NCI-H2227 treated with DMSO at 0.1 percent for 48 hours (cell line): Measurements from ENCODE around the gene CD83.

Experiments
- DNase-seq: peaks from one replicate; lab custom pipeline; 2025; lab: John Stamatoyannopoulos, UW

The CD83 gene

DNA sequence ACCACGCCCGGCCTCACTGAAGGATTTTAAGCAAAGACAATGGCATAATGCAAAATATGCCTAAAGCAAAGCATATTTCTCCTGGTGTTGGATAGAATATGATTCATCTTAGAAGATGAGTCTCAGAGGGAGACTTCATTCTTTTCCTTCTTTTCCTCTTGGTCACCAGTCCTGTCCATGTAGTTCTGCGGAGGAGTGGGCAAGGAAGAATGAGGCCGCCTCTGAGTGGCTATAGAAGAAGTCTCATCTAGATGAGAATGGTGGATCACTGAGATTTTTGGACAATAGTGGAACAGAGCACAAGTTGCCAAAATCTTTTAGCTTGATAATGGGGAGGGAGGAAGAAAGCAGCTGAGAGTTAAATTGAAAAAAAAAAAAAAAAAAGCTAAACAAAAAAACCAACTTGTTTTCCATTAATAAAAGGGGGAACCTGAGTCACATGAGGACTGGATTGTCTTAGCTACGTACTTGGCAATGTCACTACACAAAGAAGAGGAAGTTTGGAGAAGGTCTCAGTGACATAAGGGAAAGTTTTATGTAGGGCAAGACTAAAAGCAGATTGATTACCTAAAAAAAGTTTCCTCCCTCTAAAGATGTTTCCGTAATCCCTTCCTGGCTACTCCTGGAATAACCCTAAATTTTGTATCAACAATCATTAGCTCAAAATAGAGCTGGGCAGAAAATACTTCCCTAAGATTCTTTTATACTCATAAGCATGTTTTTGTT is 6.0 kb downstream of the CD83 start:
- DNase-seq: no peak

DNA sequence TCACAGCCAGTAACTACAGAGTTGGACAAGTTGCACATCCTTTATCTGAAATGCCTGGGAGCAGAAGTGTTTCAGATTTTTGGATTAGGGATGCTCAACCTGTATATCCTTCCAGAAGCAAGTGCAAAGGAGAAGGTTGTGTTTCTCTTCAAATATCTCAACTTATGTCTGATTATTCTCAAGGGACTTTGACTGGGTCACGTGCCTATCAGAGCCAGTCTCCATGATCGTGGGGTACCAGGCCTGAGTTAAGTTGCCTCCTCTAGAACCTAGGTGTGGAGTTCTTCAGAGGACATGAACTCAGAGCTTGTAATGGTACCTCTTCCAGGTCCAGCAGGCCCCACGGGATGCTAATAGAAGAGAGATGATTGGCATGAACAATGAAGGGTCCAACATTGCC is 7.8 kb downstream of the CD83 start:
- DNase-seq: no peak

DNA sequence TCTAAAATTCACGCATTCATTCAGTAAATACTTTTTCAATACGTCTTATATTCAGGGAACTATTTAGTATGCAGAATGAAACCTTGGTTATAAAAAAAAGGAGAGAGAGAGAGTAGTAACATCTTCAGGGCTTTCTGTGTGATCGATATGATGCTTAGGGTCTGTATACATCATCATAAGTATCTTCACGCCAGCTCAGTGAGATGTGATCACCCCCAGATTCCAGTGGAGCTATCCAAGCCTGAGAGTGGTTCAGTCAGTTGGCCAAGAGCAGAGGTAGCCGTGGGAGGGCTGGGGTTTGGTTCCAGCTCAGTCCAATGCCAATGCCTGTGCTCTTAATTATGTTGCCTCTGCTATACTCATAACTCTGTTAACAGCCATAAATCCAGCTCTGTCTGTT is 8.6 kb downstream of the CD83 start:
- DNase-seq: no peak

DNA sequence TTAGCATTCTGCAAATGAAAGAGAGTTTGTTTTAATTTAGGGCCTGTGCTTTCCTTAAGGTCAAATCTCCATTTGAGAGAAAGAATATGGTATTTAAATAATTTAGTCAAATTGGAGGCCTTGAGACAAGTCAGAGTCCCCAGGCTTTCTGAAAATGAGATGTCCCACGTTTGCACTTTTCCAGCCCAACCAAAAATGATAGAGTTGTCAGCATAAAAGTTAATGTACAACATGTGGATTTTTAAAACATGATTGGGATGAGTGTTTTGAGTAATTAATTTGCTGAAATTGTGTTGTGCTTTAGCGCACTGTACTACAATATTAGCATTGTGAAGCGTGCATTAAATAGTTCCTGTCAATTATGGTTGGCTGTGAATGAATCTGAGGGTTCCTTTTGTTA is 10.0 kb downstream of the CD83 start:
- no peak for DNase-seq

DNA sequence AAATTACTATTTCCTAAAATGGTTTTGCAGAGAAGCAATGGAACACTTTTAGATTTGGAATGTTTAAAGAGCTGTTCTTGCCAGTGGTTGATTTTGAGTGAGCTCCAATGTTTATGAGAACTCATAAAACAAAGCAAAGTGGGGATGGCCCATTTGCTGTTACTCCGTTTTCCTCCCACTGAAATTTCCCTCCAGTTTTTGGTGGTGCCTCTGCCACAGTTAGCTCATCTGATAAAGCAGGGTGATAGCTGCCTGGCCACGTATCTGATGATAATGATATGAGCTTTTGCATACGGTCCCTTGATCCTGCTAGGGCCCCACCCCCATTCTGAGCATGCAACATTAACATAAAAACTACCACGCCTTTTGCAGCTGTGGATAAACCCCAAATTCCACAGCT is 10.4 kb downstream of the CD83 start:
- DNase-seq: no peak

DNA sequence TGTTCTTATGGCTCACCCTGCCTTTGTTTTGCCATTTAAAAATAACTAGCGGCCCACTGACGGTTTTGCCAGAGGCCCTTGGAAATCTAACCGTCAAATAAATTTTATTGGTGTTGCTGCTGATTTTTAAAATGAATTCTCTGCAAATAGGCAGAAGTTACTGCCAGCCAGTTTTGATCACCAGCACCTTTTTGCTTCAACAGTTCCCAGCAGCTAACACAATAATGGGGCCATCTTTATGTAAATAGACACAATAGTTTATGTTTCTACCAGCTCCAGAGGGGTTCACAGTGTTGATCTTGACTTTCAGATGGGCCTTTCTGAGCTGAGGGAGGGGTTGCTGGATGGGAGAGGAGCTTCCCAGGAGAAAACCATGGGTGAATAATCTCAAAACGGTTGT is 11.2 kb downstream of the CD83 start:
- DNase-seq: no peak

DNA sequence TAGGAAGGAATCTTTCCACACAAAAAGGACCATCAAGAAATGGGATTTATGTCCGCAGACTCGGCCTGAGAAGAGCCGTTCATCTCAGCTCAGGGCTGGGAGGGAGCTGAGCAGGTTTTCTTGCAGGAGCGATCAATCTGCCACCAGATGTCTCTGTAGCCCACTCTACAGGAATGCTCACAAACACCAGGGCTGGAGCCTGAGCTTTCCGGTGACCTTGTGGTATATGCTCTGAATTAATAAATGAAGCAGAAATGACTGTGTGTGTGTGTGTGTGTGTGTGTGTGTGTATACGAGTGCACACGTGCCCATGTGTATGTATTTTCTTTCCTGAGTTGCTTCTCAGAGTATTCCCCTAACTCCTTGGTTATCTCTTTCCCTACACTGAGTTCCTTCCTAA is 12.0 kb downstream of the CD83 start:
- DNase-seq: peak; percentile 73

DNA sequence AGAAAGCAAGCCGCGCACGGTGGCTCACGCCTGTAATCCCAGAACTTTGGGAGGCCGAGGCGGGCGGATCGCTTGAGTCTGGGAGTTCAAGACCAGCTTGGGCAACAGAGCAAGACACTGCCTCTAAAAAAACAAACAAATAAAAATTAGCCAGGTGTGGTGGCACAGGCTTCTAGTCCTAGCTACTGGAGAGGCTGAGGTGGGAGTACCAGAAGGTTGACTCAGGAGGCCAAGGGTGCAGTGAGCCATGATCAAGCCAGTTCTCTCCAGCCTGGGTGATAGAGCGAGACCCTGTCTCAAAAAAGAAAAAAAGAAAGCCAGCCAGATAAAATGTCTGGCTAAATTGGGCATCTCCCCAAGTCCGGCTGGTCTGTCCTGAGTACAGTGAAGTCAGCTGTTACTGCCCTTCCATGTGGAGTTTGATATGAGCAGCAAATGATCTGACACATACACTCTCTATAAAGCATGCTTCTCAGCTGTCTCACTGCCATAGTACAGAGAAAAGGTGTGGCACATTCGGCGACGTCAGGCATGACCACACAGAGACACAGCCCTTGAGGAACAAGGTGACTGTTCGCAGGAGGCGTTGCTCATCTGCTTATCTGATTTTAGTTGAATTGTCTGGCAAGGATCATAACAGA is 13.0 kb downstream of the CD83 start:
- no peak for DNase-seq

DNA sequence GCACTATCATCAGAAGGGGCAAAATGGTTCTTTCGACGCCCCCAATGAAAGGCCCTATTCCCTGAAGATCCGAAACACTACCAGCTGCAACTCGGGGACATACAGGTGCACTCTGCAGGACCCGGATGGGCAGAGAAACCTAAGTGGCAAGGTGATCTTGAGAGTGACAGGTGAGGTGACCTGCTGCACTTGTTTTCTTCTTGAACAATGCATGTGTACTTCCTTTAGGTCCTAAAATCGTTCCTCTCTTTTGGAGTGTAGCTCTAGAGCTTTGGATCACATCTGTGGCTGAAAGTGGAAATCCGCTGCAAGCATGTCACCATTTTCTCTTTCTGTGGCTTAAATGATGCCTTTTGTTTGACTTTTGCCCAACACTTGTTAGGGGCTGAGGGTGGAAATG is 14.0 kb downstream of the CD83 start:
- DNase-seq: no peak

DNA sequence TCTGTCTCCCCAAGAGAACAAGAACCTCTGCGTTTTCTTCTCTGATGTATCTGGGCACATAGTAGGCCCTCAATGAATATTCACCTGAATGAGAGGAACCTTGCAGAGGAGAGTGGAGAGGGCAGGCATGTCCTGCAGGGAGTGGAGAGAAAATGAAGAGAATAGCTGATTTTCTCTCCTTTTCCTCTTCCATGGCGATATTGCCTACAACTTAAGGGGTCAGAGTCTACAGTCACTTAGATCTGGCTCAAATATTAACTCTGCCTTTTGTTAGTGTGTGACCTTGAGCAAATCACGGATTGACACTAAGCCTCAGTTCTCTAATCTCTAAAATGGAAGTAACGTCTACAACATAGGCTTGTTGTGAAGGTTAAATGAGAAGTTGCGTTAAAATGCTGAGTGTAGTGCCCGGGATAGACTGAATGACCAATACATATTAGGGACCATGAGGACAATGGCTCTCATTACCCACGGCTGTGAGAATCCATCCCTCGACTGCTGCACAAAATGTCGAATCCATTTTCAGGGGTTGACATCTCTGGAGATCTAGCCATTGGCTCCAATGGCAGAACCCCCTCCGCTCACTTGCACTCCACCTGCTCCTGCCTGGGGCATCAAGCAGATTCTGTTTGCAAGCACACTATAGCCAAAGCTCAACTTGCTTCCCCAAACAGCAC is 14.8 kb downstream of the CD83 start:
- no peak for DNase-seq

DNA sequence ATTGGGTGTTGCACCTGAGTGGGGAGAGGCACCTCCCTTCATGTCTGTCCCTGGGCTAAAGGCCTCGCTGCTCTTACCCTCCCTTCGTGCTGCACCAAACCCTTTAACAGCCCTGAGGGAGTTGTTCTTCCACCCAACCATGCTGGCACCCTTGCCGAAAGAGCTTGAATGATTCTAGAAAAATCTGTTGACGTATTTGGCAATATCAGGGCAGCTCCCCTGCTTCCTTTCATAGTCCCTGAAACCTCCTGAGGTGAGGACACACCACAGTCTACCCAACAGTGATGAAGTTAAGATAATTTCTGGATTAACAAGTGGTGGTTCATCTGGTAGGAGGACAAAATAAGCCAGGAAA is 15.3 kb downstream of the CD83 start:
- no peak for DNase-seq

DNA sequence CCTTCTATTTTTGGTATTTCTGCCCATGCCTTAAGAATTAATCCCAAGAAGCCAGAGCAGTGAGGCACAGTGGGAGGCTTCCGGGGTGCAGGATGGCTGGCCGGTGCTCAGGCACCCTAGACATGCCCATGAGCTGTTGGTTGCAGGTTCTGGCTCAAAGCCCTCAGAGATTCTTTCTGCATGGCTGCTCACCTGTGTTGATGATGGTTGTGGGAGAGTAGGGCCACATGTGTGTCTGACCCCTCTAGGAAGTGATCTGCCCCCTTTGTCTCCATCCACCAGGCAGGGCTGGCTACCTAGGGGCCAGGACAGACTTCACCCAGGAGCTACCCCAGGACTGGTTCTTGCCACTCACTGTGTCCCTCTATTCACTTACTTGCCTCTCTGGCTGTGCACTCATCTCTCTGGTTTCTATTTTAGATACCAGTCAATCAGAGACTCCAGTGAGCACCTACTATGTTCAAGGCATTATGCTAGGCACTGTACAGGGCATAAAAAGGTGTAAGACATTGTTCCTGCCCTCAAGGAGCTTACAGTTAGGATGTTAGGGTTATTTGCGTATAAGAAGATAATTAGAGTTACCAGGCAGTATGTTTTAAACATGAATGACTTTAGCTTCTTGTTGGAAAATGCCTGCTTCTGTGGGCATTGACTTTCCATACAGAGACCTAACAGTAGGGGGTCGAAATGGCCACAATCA is 16.8 kb downstream of the CD83 start:
- DNase-seq: no peak

DNA sequence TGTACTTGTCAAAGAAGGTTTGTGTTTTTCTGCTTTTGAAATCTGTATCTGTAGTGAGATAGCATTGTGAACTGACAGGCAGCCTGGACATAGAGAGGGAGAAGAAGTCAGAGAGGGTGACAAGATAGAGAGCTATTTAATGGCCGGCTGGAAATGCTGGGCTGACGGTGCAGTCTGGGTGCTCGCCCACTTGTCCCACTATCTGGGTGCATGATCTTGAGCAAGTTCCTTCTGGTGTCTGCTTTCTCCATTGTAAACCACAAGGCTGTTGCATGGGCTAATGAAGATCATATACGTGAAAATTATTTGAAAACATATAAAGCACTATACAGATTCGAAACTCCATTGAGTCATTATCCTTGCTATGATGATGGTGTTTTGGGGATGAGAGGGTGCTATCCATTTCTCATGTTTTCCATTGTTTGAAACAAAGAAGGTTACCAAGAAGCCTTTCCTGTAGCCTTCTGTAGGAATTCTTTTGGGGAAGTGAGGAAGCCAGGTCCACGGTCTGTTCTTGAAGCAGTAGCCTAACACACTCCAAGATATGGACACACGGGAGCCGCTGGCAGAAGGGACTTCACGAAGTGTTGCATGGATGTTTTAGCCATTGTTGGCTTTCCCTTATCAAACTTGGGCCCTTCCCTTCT is 18.4 kb downstream of the CD83 start:
- DNase-seq: no peak

DNA sequence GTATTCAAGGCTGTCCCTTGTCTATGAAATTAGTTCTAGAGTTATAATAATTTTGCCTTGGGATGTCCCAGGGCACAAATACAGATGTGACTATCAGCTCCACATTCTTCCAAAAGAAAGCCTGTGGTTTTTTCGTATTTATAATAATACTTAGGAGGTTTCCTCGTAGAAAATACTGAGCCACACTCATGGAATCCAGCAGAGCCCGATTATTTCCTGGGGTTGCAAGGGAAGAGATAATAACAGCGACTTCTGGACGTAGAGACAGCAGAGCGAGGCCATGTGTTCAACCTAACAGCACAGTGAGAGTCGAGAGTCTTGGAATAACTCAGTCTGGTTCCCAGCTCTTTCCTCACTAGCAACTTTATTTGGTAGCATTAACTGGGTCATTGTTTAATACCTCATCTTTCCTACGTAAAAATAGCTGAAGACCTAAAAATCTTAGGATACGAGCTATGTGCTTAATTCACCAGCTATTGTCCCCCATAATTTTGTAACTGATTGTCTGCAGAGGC is 21.2 kb downstream of the CD83 start:
- DNase-seq: no peak

DNA sequence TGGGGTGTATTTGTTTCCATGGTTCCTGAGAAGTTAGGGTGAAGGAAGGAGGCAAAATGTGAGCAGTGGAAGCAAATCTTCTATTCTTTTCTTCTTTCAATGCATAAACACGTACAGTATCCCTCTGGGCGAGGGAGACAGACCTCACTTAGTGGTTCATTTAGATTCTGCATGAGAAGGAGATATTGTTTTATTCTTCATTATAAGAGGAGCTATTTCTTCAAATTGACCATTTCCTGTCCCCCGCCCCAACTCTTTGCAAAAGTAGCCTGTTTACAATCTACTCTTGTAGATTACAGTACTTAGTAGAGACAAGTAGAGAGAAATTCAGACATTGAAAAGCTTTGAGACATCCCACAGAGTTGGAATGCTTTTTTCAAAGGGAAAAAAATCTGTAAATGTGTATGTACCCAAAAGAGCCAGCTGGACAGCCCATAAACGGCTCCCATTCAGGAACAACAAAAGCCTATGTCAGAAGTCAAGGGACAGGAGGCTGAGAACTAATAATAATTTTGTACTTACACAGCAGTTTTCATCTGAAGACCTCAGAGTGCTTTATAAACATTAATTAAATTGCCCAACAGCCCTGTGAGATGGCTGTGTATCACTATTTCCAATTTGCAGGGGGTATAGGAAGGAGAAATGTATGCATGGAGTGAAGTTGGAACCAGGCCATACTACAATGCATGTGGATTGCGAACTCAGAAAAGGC is 23.9 kb downstream of the CD83 start:
- peak; percentile 92 for DNase-seq

DNA sequence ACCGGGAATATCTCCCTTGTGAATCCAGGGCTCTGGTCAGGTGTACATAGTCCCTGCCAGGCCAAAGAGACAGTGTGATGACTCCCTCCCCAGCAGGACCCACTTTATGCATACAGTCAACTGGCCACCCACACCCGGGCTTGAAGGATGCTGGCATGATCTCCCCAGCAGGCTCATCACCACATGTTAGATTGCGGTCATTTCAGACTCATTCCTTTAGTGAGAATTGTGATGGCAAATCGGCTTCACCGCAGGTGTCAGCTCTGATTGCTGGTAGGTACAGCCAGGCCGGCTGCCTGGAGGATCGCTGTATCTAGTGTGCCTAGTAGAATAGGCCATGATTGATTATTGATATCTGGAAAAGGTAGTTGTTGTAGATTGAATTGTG is 24.5 kb downstream of the CD83 start:
- no peak for DNase-seq

DNA sequence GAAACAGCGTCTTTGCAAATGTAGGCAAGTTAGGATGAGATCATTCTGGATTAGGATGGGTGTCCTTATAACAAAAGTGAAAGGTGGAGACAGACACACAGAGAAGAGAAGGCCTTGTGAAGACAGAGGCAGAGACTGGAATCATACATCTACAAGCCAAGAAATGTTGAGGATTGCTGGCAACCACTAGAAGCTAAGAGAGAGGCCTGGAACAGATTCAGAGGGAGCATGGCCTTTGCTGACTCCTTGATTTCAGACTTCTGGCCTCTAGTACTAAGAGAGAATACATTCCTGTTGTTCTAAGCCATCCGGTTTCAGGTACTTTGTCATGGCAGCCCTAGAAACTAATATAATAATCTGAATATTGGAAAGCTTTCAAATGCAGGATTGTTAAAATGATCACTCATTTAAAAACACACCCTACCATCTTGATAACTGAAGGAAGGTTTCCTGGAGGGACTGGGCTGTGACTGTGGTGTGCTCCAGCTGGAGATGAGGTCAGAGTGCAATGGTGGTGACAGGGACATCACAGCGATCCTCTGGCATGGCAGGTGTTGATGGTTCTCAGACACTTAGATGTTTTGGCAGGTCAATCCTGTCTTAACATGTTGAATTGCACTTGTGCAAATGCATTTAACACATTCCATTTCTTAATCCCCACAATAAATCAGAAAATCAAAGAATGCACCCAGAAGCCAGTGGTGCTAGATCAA is 25.1 kb downstream of the CD83 start:
- DNase-seq: no peak

DNA sequence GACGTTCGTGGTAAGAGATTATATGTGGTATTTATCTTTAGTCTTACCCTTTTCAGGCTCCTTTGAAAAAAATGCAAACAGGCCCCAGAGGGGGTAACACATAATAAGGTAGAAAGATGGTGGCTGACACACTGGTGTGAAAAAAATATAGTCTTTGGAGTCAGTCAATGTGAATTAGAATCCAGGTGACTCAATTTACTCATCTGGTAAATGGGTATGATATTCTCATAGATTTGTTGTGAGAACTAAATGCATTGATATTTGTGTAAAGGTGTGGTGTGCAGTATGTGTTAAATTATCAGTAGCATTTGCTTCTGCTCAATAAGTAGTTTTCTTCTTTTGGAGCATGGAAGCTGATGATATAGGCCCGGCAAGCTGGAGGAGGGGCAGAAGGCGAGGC is 25.7 kb downstream of the CD83 start:
- no peak for DNase-seq

DNA sequence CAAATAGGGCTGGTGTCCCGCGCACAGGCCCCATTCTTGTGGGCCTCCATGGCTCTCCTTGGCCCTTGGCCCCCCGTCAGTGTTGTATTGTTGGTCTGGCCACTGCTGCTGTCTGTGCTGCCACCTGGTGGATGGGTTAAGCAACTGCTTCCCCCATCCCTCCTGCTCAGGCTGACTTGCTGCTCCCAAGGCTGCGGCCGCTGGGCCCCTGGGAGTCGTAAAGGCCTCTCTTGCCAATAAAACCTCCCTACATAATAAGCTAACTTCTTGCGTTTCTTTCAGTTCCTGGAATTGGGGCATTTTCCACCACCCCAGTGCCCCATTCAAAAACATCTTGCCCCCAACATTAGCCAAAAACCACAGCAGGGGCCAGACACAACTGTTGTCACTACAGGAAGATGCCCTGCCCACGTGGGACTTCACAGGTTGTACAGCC is 27.1 kb downstream of the CD83 start:
- peak; percentile 50 for DNase-seq

DNA sequence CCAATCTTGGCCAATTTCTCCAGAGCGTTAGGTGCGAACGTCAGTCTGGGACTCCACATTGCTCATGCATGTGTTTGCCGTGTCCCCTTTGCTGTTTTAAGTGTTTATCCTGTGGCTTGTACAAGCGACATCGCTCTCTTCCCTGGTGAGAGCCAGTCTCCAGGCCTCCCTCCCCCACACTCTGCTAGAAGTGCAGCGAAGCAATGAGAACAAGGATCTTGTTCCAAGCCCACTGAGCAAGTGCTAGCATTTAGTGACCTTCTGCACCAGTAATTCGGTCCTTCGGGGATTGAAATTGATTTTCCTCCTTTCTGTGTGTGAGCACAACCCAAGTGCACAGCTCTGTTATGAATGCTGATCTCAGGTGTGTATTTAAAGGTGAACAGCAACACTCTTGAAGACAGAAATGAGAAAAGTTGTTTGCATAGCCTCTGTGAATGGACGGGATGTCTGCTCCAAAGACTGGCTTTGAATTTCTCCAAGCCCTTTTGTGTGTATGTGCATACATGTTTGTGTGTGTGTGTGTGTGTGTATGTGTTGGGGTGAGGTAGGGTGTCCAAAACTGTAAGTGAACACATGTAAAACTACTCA is 29.0 kb downstream of the CD83 start:
- DNase-seq: peak; percentile 55

DNA sequence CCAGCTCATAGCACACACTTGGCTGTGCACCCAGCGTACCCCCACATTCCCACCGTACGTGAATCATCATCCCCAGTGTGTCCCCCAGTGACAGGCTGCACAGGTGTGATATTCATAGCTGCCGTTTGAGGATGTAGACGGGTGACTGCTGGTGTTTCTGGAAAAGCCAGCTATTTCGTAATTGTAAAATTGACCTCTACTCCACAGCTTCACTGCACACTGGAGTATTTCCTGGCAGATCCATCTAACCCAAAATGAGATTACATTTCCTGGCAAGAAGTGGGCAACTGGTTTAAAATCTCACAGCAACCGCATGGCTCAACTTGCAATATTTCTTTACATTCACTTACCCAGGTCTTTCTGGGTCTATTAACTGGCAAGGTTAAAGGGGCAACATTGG is 30.3 kb downstream of the CD83 start:
- no peak for DNase-seq
